ENCODE measurements around the gene FOXD4L5.
"Not testable (repeated sequence)": the region's sequence is repeated elsewhere in the genome, so short reads cannot be mapped to it uniquely, and the experiment has no call there.

Gene FOXD4L5

DNA sequence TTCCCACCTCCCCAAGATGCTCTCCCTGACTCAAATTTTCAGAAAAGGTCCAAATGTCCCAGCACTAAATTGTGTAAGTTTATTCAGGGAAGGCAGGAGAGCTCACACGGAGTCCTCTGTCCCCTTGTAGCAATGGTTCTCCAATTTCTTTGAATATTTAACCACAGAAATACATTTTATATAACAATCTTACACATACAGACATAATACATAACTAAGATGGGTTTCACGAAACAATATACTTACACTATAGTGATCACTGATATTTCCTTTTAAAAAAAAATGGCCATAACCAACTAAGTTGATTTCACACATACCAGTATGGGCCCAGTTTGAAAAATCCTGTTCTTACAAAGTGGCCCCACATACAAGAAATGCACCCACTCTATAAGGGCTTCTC lies at the start of gene FOXD4L5:
TSS of gene FOXD4L5 (minus strand) at position 101 of the 400 bp plus-strand sequence. CDS start 832 bp downstream, outside the sequence.
- not testable (repeated sequence) for H3K27me3 ChIP-seq (ENCODE audit: low read depth, low read length); H3K36me3 ChIP-seq (ENCODE audit: control insufficient read depth in 1 of 2, insufficient read depth in 2 of 2, low read length in 2 of 2); H3K27ac ChIP-seq (ENCODE audit: low read length); H3K4me1 ChIP-seq (ENCODE audit: control insufficient read depth in 1 of 2, insufficient read depth in 2 of 2, low read length in 2 of 2); H3K9me3 ChIP-seq (ENCODE audit: control insufficient read depth in 1 of 2, low read length in 2 of 2); H3K4me3 ChIP-seq (ENCODE audit: low read depth in 1 of 2, low read length in 2 of 2)

DNA sequence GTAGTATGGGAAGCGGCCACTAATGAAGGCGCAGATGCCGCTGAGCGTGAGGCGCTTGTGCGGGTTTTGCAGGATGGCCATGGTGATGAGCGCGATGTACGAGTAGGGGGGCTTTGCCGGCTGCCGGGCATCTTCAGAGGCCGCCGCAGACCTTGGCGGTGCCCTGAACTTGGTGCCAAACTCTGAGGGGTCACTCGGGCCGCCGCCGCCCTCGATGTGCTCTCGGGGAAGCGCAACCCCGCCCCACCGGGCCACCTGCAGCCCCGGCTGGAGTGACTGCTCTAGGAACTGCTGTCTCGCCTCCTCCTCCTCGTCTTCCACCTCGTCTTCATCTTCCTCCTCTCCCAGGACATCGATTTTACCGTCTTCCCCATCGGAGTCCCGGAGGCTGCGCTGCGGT lies 1.1 kb downstream of the FOXD4L5 start:
- not testable (repeated sequence) for H3K9me3 ChIP-seq (ENCODE audit: control insufficient read depth in 1 of 2, low read length in 2 of 2); H3K27ac ChIP-seq (ENCODE audit: low read length); H3K4me3 ChIP-seq (ENCODE audit: low read depth in 1 of 2, low read length in 2 of 2); H3K27me3 ChIP-seq (ENCODE audit: low read depth, low read length); H3K4me1 ChIP-seq (ENCODE audit: control insufficient read depth in 1 of 2, insufficient read depth in 2 of 2, low read length in 2 of 2); H3K36me3 ChIP-seq (ENCODE audit: control insufficient read depth in 1 of 2, insufficient read depth in 2 of 2, low read length in 2 of 2)

DNA sequence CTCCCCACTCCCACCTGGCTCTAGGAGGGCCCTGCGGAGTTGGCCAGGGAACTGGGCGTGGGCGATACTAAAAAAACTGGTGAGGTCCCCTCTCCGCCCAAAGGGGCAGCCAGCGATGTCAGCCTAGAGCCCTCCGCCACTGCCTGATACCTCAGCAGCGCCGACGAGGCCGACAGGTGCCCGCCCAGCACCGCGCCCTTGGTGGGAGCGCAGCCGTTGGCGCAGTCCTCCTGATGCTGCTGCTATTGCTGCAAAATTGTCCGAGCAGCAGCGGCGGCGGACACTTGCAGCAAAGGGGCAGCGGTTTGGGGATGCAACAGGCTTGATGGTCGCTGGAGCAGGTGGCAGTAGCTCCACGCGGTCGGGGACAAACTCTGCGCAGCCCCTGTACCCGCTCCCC lies 2.0 kb downstream of the FOXD4L5 start:
- H3K9me3 ChIP-seq (ENCODE audit: control insufficient read depth in 1 of 2, low read length in 2 of 2); H3K4me1 ChIP-seq (ENCODE audit: control insufficient read depth in 1 of 2, insufficient read depth in 2 of 2, low read length in 2 of 2); H3K27ac ChIP-seq (ENCODE audit: low read length); H3K36me3 ChIP-seq (ENCODE audit: control insufficient read depth in 1 of 2, insufficient read depth in 2 of 2, low read length in 2 of 2); H3K4me3 ChIP-seq (ENCODE audit: low read depth in 1 of 2, low read length in 2 of 2); H3K27me3 ChIP-seq (ENCODE audit: low read depth, low read length): not testable (repeated sequence)
